Measurements from ENCODE around the gene S100A9. TPM values are rescaled to one million over a fixed set of nuclear protein-coding genes. Genes with fewer than 3 reads are reported as not detected.

The S100A9 gene
- total RNA-seq, 1 donor from 2014 or later: not detected

- intact Hi-C loops (cut with micrococcal nuclease): no loop called here
These were observed 3.2 kb downstream of the S100A9 start for GRCh38 chr1:153360592-153361479.

DNA sequence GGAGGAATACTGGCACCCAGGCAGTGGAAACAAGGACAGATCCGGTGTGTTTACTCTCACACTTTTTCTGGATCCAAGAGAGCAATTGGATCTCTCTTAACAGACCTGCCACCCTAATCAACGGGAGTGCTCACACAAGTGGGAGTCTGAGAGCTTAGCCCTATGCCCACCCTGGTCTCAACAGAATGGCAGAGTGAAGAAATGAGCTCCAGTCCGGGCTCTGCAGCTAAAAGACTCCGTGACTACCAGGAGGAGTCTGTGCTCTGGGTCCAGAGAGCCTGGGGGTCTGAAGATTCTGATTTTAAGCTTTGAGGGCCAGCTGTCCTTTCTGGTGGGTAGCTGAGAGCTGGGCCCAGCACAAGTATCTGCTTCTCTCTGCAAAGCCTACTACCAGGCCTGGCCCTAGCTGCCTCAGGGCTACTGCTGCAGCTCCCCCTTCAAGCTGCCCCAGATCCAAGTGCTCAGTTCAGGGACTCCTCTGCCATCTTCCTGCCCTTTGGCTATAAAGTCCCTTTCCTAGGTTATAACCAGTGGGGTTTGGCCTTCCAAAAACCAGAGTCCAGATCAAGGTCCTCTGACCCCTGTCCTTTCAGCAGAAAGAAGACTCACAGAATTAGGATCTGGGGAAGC is 3.9 kb downstream of the S100A9 start:
- intact Hi-C loops (cut with micrococcal nuclease): no loop called here

GRCh38 chr1:153362187-153362775 is 4.6 kb downstream of the S100A9 start:
- intact Hi-C loops (cut with micrococcal nuclease): no loop called here

GRCh38 chr1:153363641-153364040 is 6.0 kb downstream of the S100A9 start:
- intact Hi-C loops (cut with micrococcal nuclease): no loop called here

DNA sequence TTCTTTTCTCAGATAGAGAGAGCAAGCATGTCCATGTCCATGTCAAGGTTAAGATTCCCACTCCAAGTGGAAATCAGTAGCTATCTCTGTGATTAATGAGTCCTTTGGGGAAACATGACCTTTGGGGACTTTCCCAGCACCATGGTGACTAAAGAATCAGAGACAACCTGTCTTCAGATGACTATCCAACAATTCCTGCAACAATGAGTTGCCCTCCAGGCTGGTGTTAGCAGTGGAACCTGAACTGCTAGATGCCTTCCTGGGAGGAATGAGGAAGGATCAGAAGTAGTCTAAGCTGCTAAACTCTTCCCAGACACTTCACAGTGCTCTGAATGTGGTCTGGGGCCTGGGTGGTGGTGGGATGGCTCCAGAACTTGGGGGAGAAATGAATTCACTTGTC is 6.5 kb downstream of the S100A9 start:
- intact Hi-C loops (cut with micrococcal nuclease): no loop called here

DNA sequence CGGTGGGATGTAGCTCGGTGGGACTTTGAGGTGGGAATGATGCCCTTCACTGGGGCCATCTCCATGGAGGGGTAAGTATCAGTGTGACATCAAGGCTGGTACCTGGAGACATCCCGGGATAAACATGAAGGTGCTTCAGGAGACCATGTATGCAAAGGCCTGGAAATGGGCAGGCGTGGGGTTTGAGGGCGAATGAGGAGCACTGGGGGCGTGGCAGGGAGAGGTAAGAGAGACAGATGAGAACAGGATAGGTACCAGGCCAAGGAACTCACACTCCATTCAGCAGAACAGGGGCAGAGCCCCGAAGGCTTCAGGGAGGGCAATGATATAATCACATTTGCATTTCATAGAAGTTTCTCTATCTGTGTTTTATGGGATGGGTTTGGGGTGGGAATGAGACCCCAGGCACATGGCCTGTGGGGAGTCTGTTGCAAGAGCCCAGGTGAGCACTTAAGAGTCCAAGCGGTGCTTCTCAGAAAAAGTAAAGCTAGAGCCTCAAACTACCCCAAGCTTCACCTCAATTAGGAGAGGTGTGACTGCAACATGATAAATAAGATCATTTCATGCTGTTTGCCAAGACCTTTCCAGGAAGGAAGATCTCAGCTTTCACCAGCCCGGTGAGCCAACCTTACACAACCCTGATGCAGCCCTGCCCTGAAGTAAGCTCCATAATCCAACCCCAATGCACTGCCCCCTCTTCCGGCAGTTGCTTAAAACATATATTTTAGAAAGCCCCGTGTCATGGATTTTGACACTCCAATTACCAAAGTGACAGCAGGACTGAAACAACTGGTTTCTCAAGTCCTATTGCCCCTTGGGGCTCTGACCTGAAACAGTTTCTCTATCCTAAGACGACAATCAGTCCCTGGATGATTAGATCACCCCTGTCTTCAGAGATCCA is 7.4 kb downstream of the S100A9 start:
- intact Hi-C loops (cut with micrococcal nuclease): no loop called here

GRCh38 chr1:153365696-153366095 is 8.0 kb downstream of the S100A9 start:
- intact Hi-C loops (cut with micrococcal nuclease): no loop called here

DNA sequence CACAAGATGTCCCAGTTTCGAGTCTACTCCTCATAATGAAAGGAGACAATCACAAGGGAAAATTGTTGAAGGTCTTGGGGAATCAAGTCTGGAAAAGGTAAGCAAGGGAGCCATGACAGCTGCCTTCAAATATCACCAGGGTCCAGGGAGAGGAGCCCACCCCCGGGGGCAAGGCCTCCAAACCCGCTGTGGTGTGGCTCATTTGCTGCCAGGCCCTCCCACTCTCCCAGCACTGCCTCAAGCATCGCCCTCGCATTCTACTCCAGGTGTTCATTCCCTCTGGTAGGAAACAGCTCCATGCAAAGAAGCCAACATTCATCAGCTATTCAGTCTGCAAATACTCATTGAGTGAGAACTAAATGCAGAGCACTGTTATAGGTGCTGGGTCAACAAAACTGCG is 8.6 kb downstream of the S100A9 start:
- intact Hi-C loops (cut with micrococcal nuclease): no loop called here

DNA sequence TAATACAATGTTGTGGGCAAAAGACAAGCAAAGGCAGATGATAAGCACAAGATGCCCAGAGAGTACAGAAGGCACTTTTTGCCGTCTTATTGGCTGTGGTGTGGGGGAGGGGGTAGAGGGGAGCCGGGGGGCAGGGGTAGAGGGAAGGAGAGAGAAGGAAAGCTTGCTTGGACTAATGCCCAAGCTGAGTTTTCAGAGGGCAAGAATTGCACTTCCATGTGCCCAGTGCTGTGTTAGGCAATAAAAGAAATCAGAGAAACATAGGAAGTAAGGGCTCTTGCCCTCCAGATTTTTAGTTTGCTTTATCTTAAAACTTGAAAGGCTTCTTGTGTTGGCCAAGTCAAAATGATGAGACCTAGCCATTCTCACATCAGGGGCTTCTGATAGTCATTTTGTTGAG is 9.4 kb downstream of the S100A9 start:
- intact Hi-C loops (cut with micrococcal nuclease): no loop called here

- intact Hi-C loops (cut with micrococcal nuclease): no loop called here
These were observed 10.8 kb downstream of the S100A9 start for GRCh38 chr1:153368495-153368894.

DNA sequence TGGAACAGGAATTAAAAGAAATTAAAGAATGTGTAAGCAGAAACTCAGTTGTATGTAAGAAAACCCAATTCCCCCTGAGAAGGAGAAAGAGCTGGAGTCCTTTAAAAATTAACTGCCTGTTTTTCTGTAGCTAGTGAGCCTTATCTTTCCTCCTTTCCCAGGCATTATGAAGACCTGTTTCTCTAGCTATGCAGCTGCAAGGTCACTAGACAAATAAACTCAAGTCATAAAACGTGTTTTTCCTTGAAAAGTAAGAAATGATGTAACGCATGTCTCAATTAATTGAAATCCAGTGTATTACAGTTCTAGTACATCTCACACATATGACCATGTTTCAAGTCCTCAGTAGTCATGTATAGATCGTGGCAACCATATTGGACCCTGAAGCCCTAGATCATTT is 12.5 kb downstream of the S100A9 start:
- intact Hi-C loops (cut with micrococcal nuclease): no loop called here

GRCh38 chr1:153371231-153371630 is 13.6 kb downstream of the S100A9 start:
- intact Hi-C loops (cut with micrococcal nuclease): no loop called here

- intact Hi-C loops (cut with micrococcal nuclease): no loop called here
These were observed 14.9 kb downstream of the S100A9 start for GRCh38 chr1:153372571-153372970.

- intact Hi-C loops (cut with micrococcal nuclease): no loop called here
These were observed 16.4 kb downstream of the S100A9 start for GRCh38 chr1:153374071-153374470.

DNA sequence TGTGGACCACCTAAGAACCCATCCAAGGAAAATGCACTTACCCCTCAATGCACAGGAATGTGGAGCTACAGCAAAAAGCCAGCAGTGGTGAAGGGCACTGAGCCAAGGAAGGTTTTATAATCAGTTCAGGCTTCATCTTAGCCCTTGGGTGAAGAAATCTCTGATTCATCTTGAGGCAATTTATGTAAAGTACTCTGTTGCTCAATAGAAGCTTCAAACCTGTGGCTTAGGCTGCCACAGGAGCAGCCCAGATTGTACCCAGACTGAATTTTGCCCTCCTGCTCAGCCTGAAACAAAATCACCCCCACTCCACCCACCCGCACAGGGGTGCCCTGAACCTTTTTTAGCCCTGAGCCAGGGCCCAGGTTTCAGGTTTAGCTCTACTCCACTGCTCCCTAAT is 17.9 kb downstream of the S100A9 start, which contains the start of gene S100A12:
Gene S100A12 (minus strand): TSS at position 111 of the 400 bp plus-strand sequence. CDS start 1,029 bp downstream, outside the sequence.
- intact Hi-C loops (cut with micrococcal nuclease): no loop called here

DNA sequence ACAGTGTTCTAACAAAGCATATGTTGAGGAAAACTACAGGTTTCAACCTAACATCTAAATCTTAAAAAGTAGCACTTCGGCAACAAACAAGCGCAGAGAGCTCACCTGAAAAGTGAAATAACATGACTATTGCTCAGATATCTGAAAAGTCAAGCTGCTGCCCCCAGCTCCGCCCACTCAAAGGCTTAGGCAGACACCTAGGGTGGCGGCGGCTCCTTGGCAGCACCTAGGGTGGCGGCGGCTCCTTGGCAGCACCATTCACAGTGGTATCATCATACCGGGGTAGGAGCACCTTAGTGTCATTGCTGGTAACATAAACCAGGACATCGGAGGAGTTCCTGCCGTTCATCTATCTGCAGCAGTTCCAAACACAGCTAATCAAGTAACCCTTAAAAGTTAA is 21.9 kb downstream of the S100A9 start:
- intact Hi-C loops (cut with micrococcal nuclease): no loop called here

DNA sequence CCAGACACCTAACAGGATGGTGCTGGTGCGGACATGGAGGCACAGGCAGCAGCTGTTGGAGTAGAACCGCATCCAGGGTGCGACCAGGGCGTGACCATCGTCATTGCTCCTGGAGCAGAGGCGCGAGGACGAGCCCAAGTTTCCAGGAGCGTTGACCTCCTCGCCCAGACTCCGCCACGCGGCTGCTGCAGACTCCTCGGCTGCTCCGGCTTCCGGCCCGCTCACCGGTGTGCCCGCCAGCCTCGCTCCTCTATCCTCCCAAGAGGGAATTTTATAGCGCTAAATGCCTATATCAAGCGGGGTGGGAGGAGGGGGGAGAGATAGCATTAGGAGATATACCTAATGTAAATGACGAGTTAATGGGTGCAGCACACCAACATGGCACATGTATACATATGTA is 23.1 kb downstream of the S100A9 start:
- intact Hi-C loops (cut with micrococcal nuclease): no loop called here

DNA sequence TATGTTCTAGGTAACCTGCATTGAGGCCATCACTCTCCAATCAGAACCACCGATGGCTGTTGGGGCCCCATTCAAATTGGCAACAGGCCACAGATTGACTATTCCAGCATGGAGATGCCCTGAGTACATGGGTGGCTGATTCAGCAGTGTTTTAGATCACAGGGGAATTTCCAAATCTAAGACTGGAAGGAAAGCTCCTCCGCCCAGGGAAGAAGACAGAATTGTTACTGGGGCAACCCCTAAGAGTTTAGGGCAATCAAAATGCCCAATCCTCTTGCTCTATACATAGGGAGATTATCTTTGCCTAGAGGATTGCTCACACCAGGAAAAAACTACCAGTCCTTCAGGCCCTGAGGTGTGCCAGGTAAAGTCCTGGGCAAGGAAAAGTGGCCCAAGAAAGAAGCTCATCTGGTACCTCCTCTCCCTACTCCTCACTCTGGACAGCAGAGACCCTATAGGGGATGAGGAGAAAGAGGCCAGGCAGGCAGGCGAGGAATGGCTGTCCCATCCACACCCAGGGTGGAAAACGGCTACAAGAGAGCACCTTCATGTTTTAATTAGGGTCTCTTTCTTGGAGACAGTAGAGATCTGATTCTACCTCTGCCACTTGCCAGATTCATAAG is 27.4 kb downstream of the S100A9 start:
- intact Hi-C loops (cut with micrococcal nuclease): no loop called here

DNA sequence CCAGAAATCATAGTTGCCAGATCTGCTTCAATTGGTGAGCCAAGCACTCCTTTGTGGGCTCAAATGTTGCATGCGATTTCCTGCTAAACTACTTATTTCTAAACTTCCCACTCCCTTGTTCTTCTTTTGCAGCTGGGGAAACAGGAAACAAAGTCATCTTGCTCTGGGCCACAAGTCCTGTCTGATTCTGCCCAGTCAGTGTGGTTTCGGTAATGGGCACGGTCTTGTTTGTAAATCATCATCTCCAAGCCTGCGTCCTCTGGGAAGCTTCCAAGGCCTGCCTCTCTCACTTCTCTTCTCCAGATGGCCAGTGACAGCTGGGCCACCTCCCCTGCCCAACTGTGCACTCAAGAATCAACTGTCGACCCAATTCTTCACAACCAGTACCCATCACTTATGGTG is 28.8 kb downstream of the S100A9 start:
- intact Hi-C loops (cut with micrococcal nuclease): no loop called here

DNA sequence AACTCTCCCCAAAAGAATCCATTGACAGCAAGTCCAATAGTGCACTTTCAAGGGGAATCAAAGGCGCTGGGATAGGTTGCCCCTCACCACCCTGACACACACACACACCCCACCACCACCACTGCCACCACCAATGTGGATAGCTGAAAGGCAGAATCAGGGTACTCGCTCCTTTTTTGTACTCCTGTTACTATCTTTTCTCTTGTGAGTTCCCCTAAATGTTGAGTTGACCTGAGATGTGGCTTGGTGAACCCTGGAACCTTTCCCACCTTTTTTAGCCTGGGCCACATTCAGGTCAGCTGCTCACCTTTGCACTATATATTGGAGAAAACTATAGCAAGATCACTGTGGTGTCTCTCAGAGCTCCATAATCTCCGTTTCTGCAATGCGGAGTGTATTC is 29.3 kb downstream of the S100A9 start:
- intact Hi-C loops (cut with micrococcal nuclease): no loop called here

DNA sequence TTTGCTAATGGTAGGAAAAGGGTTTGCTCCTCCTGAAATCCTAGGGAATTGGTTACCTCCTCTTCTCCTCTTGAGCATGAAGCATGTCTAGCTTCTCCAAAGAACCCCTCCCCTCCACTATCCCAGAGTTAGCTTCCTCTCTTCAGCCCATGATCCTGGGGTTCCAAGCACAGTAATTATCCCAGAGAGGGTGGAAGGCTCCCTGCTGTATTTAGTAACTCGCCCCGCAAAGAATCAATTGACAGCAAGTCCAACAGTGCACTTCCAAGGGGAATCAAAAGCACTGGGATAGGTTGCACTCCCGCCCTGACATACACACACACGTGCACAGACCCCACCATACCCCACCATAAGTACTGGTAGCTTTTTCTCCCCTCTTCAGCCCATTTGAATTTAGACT is 30.1 kb downstream of the S100A9 start:
- intact Hi-C loops (cut with micrococcal nuclease): no loop called here
